DND-41 (cell line): ENCODE data around the gene PLEKHG5.

Source experiments
- ATAC-seq: fragments of 200-7000 bp; cut with Tn5 transposase; 3 replicates; pipeline ENCODE4 v1.9.1; 2021; ENCODE audit warnings: low read depth; ENCODE audit not compliant: insufficient read depth
- DNase-seq: peaks from one replicate; pipeline ENCODE4 v3.0.0-alpha.2; 2020
- H2AFZ ChIP-seq: 2 replicates; pipeline ENCODE4 v1.6.0; 2012; ENCODE audit warnings: low read depth, low read length
- H3K27ac ChIP-seq: 2 replicates; pipeline ENCODE4 v1.5.1; 2012; ENCODE audit warnings: low read length, inconsistent platforms
- H3K27me3 ChIP-seq: fragments of 200-600 bp; sonication (generic); 2 replicates; pipeline ENCODE4 v1.6.0; 2012; ENCODE audit warnings: low read length, mild to moderate bottlenecking, inconsistent platforms; ENCODE audit not compliant: insufficient read depth, poor library complexity
- H3K36me3 ChIP-seq: 2 replicates; pipeline ENCODE4 v1.5.1; 2012; ENCODE audit warnings: low read length, inconsistent platforms; ENCODE audit not compliant: insufficient read depth
- H3K4me1 ChIP-seq: 2 replicates; pipeline ENCODE4 v1.5.1; 2012; ENCODE audit warnings: mild to moderate bottlenecking, low read length; ENCODE audit not compliant: insufficient read depth
- H3K4me2 ChIP-seq: 2 replicates; pipeline ENCODE4 v1.6.0; 2012; ENCODE audit warnings: mild to moderate bottlenecking, moderate library complexity, low read length, inconsistent platforms; ENCODE audit not compliant: insufficient read depth
- H3K4me3 ChIP-seq, 2 experiments: fragments of 200-600 bp in 1 of 2; shearing (Covaris generic) in 1 of 2; 2 replicates each; pipeline ENCODE4 v1.5.1; 2012 to 2016; ENCODE audit warnings: inconsistent platforms in 2 of 2, low read length in 2 of 2, mild to moderate bottlenecking in 2 of 2, low read depth in 1 of 2, moderate library complexity in 1 of 2
- H3K79me2 ChIP-seq: 2 replicates; pipeline ENCODE4 v1.6.0; 2012; ENCODE audit warnings: low read length, inconsistent platforms; ENCODE audit not compliant: insufficient read depth
- H3K9ac ChIP-seq: 2 replicates; pipeline ENCODE4 v1.6.0; 2012; ENCODE audit warnings: low read depth, mild to moderate bottlenecking, inconsistent platforms, low read length, moderate library complexity
- H3K9me3 ChIP-seq: 2 replicates; pipeline ENCODE4 v1.5.1; 2012; ENCODE audit warnings: low read length, moderate library complexity, mild to moderate bottlenecking, inconsistent platforms; ENCODE audit not compliant: insufficient read depth, severe bottlenecking
- H4K20me1 ChIP-seq: 2 replicates; pipeline ENCODE4 v1.6.0; 2012; ENCODE audit warnings: low read length; ENCODE audit not compliant: insufficient read depth
- EZH2 ChIP-seq: IDR thresholded peaks from 3 replicates; pipeline ENCODE4 v1.6.1; 2012; ENCODE audit warnings: borderline replicate concordance, low read depth, mild to moderate bottlenecking, moderate library complexity, low read length, inconsistent platforms; ENCODE audit not compliant: severe bottlenecking
- TF ChIP-seq, protein P1 (sequence below): IDR thresholded peaks from 2 replicates; pipeline ENCODE4 v1.5.1; 2012; ENCODE audit warnings: borderline replicate concordance, low read length, moderate library complexity, mild to moderate bottlenecking; ENCODE audit not compliant: poor library complexity, severe bottlenecking; ENCODE audit errors: extremely low read depth

PLEKHG5 gene

DNA sequence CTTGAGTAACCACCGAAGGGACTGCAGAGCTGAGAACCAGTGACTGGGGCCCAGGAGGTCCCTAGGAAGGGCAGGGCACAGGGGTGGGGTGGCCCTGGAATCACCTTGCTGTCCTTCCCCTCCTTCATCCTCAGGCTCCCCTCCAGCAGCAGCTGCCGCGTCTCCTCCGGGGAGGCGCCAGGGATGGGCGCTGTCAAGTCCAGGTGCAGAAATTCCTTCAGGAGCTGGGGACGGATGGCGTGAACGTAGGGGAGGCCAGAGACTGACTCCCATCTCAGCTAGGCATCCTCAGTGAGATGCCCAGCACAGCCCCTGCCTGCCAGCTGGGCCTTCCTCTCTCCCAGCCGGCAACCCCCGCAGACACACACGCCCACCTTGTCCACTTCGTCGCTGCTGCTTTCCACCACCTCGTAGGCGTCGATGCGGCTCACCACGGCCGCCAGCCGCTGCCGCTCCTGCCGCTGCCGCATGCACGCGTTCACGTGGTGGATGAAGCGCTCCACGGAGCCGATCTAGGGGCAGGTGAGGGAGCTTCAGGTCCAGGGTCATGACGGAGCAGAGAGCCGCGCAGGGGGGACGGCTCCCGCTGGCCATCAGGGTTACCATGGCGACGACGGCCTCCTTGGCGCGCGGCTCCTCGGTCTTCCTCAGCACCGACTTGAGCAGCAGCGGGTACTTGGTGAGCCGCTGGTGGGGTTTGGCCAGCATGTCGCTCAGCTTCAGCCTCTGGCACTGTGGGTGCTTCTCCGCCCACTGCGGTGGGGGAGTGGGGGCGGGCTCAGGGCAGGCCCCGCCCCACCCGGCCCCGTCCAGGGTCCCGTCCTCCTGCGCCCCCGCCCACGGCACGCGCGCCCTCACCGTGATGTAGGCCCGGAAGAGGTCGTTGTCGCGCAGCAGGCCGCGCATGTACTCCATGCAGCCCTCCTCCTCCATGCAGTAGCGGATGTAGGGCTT, 21.1 kb downstream of the PLEKHG5 start:
- Histone ChIP-seq H3K4me2 (no peak overlapping the region), H4K20me1 (peaks cover 4% of the 10 kb centered on the region), H3K27ac (no peak overlapping the region), H3K36me3 (no peaks in the 10 kb centered on the region), H3K79me2 (no peaks in the 10 kb centered on the region), H2AFZ (no peak overlapping the region), H3K4me1 (no peaks in the 10 kb centered on the region), H3K9ac (no peak overlapping the region), H3K4me3 (no peak overlapping the region), H3K9me3 (no peaks in the 10 kb centered on the region), H3K27me3 (peaks cover 11% of the 10 kb centered on the region)
- ATAC-seq (no peak), DNase-seq (no peak)
- TF ChIP-seq EZH2: no peak
- TF ChIP-seq, protein P1, sequence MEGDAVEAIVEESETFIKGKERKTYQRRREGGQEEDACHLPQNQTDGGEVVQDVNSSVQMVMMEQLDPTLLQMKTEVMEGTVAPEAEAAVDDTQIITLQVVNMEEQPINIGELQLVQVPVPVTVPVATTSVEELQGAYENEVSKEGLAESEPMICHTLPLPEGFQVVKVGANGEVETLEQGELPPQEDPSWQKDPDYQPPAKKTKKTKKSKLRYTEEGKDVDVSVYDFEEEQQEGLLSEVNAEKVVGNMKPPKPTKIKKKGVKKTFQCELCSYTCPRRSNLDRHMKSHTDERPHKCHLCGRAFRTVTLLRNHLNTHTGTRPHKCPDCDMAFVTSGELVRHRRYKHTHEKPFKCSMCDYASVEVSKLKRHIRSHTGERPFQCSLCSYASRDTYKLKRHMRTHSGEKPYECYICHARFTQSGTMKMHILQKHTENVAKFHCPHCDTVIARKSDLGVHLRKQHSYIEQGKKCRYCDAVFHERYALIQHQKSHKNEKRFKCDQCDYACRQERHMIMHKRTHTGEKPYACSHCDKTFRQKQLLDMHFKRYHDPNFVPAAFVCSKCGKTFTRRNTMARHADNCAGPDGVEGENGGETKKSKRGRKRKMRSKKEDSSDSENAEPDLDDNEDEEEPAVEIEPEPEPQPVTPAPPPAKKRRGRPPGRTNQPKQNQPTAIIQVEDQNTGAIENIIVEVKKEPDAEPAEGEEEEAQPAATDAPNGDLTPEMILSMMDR: no peak

DNA sequence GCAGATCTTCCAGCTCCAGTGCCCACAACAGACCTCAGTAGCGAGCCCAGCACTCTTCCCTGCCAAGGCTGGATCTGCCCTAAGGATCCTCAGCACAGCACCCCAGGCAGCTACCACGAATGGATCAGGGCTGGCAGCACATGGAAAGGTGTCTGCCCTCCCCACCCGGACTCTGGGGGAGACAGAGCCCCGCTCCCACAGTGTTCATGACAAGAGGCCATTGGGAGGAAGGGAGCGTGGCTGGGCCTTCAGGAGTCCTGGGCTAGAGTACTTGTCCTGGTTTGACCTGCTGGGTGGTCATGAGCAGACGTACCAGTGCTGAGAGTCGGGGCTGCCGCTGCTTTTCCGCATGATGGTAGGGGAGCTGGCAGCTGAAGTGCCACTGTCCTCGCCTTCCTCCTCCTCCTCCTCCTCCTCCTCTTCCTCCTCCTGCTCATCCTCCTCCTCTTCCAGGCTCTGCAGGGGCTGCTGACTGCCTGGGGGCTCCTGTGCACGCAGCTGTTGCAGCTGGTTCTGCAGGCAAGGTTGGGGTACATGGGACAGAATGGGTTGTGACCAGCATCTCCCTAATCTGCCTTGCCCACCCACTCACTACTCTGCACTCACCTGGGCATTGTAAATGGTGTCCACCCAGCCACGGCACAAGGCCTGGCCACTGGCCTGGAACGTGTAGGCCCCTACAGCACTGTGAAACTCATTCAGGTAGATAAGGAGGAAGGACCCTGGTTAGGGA, 22.6 kb downstream of the PLEKHG5 start:
- ATAC-seq: no peak
- H3K79me2 ChIP-seq: no peaks in the 10 kb centered on the region
- no peaks in the 10 kb centered on the region for H3K4me1 ChIP-seq
- no peak overlapping the region for H3K4me3 ChIP-seq
- no peaks in the 10 kb centered on the region for H3K36me3 ChIP-seq
- no peak overlapping the region for H3K27ac ChIP-seq
- no peaks in the 10 kb centered on the region for H3K9me3 ChIP-seq
- H3K27me3 ChIP-seq: peaks cover 13% of the 10 kb centered on the region
- no peak overlapping the region for H3K9ac ChIP-seq
- DNase-seq: no peak
- H3K4me2 ChIP-seq: no peak overlapping the region
- peaks cover 4% of the 10 kb centered on the region; the same call in 1 of the 2 replicates for H4K20me1 ChIP-seq
- no peak overlapping the region for H2AFZ ChIP-seq
- TF ChIP-seq, protein P1: no peak
- no peak for TF ChIP-seq EZH2

DNA sequence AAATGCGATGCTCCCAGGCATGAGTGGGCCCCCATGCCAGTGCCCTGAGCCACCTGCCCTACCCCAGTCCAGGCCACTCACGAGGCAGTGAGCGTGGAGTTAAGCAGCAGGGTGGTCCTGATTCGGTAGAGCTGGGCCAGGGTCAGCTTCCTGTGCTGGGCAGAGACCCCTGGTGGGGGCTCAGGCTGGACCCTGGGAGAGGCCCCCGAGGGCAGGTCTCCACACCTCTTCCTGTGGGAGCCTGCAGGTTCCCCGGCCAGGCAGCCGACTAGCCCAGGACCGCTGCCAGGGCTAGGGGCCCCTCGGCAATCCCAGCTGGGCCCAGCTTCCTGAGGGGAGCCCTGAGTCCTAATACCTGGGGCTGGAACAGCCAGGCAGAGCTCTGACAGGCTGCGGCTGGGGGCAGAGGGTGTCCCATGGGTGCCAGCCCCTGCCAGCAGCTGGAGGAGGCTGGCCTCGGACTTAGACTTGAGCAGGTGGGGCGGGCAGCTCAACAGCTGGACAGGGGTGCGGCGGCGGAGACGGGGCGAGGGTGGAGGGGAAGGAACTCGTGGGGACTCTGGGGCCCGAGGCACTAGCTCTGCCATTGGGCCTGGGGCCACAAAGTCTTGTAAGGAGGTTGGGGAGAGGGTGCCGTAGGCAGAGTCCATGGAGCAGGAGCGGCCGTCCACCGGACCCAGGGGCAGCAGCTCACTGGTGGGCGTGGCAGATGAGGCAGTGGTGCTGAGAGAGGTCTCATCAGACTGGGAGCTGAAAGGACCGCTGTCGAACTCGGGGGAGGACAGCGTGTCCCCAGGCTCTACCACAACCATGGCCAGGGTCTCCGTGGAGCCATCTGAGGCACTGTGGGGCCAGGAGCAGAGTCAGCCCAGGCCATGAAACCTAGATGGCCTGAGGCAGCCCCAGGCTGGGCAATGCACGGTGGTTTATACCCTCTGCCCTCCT, 23.5 kb downstream of the PLEKHG5 start:
- Histone ChIP-seq H3K4me1 (no peaks in the 10 kb centered on the region), H4K20me1 (peaks cover 4% of the 10 kb centered on the region; the same call in 1 of the 2 replicates), H3K4me2 (no peak overlapping the region), H3K27me3 (peaks cover 13% of the 10 kb centered on the region), H3K9me3 (no peaks in the 10 kb centered on the region), H3K4me3 (no peak overlapping the region), H3K79me2 (no peaks in the 10 kb centered on the region), H3K36me3 (no peaks in the 10 kb centered on the region), H3K9ac (no peak overlapping the region), H3K27ac (no peak overlapping the region), H2AFZ (no peak overlapping the region)
- no peak for DNase-seq
- TF ChIP-seq, protein P1: no peak
- no peak for TF ChIP-seq EZH2
- no peak for ATAC-seq
